ENCODE results near the gene KCNIP2. TPM values are rescaled to one million over a fixed set of nuclear protein-coding genes. Genes with fewer than 3 reads are reported as not detected.
A peak's percentile ranks its signal among the peaks of the same experiment; 100 is the strongest.

The KCNIP2 gene
- polyA plus RNA-seq, 3 donors from 2014 or later: not detected

DNA sequence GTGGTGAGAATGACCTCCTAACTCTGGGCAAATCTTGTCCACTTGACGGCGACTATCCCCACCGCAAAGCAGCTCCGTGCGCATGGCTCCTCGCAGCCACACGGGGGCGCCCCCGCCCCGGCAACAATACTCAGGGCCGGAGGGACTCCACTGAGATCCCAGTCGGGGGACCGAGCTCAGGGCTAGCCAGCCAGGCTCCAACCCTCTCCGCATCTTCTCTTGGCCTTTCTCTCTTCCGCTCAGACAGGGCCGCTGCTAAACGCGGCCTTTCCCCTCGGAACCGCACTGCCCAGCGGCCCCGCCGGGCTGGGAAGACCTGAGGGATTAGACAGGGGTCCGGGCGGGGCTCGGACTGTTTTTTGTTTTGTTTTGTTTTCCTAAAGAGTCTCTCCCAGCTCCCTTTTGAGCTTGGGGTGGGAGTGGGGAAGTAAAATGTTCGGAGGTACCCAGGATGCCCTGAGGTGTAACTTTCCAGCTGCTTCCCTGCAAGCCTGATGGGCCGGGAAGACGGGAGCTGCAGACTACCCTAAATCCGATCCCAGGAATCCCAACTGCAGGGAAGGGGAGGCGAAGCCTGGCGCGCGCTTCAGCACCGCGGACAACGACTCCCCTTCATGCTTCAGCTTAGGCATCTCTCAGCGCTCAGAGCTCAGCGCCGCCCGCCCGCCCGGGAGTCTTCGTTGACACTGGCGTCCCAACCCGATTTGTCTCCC is 2.7 kb downstream of the KCNIP2 start:
- peak overlapping the region; percentile 79 to 94 (median 89) for H3K4me3 Mint-ChIP-seq
- H3K9me3 Mint-ChIP-seq: no peaks in the 10 kb centered on the region
- H3K4me1 Mint-ChIP-seq: peaks cover 44 to 56% of the 10 kb centered on the region in 2 donors
- peak; percentile 70 to 75 (median 71) for DNase-seq
- H3K27ac Mint-ChIP-seq: peak overlapping the region in 2 of 6 donors; percentile 76 to 84
- H3K36me3 Mint-ChIP-seq: peaks cover 1 to 10% (median 5%) of the 10 kb centered on the region in 3 donors
- peaks cover 3 to 17% (median 13%) of the 10 kb centered on the region in 3 donors for H3K27me3 Mint-ChIP-seq (ENCODE audit: low read depth in 3 of 3)

DNA sequence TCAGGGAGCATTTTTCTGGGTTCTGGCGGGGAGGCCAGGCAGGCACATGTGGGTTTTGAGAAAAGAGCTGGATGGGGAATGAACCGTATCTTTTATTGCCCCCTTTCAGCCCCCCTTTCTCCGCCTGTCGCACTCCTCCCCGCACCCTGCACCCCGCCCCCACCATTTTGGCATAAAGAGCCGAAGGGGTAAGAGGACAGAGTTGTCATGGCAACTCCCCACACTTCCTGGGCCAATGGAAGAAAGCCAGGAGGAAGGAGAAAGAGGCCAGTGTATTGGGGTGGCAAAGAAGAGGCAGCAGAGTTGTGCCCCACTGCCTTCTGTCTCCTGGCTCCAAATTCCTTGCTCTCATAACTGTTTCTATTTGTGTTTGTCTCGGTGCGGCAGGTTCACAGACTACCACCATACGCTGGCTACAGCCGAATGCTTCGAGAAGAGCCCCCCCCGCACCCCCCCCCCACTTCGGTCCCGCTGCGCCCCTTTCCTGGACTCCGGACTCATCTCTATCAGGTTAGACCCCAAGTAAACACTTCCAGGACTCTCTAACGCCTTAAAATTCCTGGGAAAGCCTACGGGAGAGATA is 3.4 kb downstream of the KCNIP2 start:
- Mint-ChIP-seq H3K27me3 (ENCODE audit: low read depth in 3 of 3) (peaks cover 3 to 17% (median 11%) of the 10 kb centered on the region in 3 donors), H3K36me3 (peaks cover 0 to 3% (median 1%) of the 10 kb centered on the region in 3 donors), H3K4me1 (peaks cover 45 to 56% of the 10 kb centered on the region in 2 donors), H3K9me3 (no peaks in the 10 kb centered on the region), H3K4me3 (peak overlapping the region; percentile 79 to 94 (median 89)), H3K27ac (peak overlapping the region in 3 of 6 donors; percentile 64 to 84 (median 76))
- DNase-seq: peak; percentile 25 to 26 (median 25)

DNA sequence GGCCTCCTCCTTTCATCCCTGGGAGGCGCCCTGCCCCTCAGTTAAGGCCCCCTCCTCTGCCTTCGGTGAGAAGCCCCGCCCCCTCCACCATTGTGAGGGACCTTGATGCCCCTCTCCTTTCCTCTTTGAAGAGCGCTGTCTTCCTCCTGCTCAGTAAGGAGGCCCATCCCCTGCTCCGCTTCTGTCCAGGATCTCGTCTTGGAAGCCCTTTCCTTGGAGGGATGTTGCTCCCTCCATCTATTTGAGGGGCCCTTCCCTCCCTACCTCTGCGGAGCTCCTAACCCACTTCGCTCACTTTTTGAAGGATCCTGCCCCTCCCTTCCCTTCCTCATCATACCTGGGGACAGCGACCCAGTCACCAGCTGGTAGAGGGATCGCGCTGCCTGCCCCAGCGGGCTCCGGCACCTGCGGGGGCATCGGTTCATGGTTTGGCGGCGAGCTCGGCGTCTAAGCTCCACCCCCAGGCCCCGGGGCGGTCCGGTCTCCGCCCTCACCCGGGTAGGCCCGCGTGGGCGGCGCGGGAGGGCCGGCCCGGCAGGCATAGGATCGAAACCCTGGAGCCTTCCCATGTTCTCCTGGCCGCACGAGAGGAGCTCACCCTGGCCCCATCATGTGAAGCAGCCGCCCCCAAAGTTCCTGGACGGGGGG is 4.1 kb downstream of the KCNIP2 start:
- H3K27ac Mint-ChIP-seq: peak overlapping the region in 2 of 6 donors; percentile 34 to 56

DNA sequence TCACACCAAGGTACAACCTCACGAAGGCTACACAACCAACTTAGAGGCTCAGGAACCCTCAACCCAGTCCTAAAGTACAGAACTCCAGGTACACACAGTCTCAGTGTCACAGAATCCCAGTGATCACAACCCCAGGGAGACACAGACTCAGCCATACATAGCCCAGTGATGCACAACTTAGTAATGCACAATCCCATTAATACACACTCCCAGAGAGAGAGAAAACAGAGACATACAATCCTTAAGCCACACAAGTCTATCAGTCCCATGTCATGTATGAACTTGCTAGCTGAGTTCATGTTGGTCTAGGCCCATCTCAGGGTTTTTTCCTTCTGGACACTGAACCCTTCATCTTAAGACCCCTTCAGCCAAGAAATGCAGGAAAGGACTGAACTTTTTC is 4.6 kb downstream of the KCNIP2 start:
- H3K27ac Mint-ChIP-seq: no peak overlapping the region
- no peaks in the 10 kb centered on the region for H3K9me3 Mint-ChIP-seq
- peaks cover 43 to 52% of the 10 kb centered on the region in 2 donors for H3K4me1 Mint-ChIP-seq
- H3K4me3 Mint-ChIP-seq: peak overlapping the region; percentile 47 to 84 (median 75)
- peaks cover 3 to 17% (median 13%) of the 10 kb centered on the region in 3 donors for H3K27me3 Mint-ChIP-seq (ENCODE audit: low read depth in 3 of 3)
- DNase-seq: no peak
- H3K36me3 Mint-ChIP-seq: no peaks in the 10 kb centered on the region

More for the DNA sequence above, 4.1 kb downstream of the KCNIP2 start:
- no peaks in the 10 kb centered on the region for H3K9me3 Mint-ChIP-seq
- H3K27me3 Mint-ChIP-seq (ENCODE audit: low read depth in 3 of 3): peaks cover 3 to 17% (median 13%) of the 10 kb centered on the region in 3 donors
- peak; percentile 49 to 56 (median 53) for DNase-seq
- H3K4me1 Mint-ChIP-seq: peaks cover 48 to 56% of the 10 kb centered on the region in 2 donors
- peak overlapping the region; percentile 75 to 94 (median 82) for H3K4me3 Mint-ChIP-seq
- H3K36me3 Mint-ChIP-seq: no peaks in the 10 kb centered on the region

DNA sequence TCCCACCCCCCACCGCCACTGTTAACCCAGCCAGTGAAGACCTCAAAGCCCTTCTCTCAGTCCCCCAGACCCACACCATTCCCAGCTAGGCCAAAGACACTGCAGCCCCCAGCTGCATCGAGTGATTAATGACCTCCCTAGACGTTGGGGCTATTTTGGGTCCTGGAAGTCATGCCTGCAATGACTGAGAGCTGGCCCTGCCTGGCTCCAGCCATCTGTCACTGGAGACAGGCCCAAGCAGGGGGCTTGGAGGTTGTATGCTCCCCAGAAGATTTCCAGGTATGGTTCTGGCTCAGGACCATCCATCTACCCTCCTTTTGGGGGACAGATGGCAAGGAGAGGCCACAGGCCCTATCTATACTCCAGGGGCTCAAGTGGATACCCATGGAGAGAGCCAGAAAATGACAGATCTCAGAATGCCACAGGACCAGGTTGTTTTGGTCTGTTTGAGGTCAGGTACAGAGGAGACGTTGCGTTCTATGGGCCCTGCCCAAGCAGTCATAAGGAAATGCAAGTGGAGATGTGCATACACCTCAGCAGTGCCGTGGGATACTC is 5.1 kb downstream of the KCNIP2 start:
- peaks cover 44 to 52% of the 10 kb centered on the region in 2 donors for H3K4me1 Mint-ChIP-seq
- no peaks in the 10 kb centered on the region for H3K36me3 Mint-ChIP-seq
- peak overlapping the region; percentile 47 to 84 (median 75) for H3K4me3 Mint-ChIP-seq
- no peak overlapping the region for H3K27ac Mint-ChIP-seq
- DNase-seq: no peak
- peaks cover 3 to 18% (median 13%) of the 10 kb centered on the region in 3 donors for H3K27me3 Mint-ChIP-seq (ENCODE audit: low read depth in 3 of 3)
- no peaks in the 10 kb centered on the region for H3K9me3 Mint-ChIP-seq

DNA sequence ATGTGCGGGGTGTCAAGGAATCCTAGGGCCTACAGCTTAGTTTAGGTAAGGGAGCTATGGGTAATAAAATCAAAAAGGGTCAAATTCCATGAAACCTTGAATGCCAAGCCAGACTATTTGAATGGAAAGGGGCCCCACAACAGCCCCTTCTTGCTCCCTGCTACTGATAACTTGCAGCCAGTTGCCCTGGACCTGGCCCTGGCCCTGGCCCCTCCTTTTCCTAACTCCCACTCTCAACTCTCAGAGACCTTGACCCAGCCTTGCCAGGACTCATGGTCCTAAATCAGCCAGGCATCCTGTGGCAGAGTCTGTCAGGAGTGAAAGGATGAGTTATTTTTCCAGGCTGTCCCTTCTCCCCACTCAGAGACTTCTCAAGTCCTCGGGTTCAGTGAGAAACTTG is 5.9 kb downstream of the KCNIP2 start:
- no peaks in the 10 kb centered on the region for H3K9me3 Mint-ChIP-seq
- H3K4me1 Mint-ChIP-seq: peaks cover 41 to 51% of the 10 kb centered on the region in 2 donors
- H3K27me3 Mint-ChIP-seq (ENCODE audit: low read depth in 3 of 3): peaks cover 4 to 15% (median 14%) of the 10 kb centered on the region in 3 donors
- DNase-seq: no peak
- no peak overlapping the region for H3K4me3 Mint-ChIP-seq
- no peaks in the 10 kb centered on the region for H3K36me3 Mint-ChIP-seq
- H3K27ac Mint-ChIP-seq: no peak overlapping the region

DNA sequence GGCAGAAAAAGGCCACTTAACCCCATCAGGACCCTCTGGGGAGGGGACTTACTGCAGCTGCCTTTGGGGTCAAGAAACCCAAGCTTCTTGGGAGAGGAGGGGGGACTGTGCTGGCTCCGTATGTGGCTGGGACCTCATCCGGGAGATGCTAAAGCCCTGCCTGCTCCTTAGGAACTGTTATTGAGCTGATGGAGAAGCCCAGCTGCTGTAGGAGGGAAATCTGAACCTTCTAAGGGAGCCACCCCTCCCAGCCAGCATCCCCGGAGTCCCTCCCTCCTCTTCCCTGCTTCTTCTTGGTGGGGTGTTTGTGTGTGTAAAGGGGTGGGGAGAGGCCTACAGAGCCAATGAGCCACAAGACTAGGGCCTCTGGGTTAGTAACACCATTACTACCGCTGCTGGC is 8.2 kb downstream of the KCNIP2 start:
- no peaks in the 10 kb centered on the region for H3K36me3 Mint-ChIP-seq
- H3K4me1 Mint-ChIP-seq: peaks cover 40% of the 10 kb centered on the region in 2 donors
- DNase-seq: no peak
- no peak overlapping the region for H3K27ac Mint-ChIP-seq
- H3K4me3 Mint-ChIP-seq: no peak overlapping the region
- peaks cover 0 to 2% (median 0%) of the 10 kb centered on the region in 6 donors for H3K9me3 Mint-ChIP-seq
- H3K27me3 Mint-ChIP-seq (ENCODE audit: low read depth in 3 of 3): peaks cover 10 to 16% (median 14%) of the 10 kb centered on the region in 3 donors

DNA sequence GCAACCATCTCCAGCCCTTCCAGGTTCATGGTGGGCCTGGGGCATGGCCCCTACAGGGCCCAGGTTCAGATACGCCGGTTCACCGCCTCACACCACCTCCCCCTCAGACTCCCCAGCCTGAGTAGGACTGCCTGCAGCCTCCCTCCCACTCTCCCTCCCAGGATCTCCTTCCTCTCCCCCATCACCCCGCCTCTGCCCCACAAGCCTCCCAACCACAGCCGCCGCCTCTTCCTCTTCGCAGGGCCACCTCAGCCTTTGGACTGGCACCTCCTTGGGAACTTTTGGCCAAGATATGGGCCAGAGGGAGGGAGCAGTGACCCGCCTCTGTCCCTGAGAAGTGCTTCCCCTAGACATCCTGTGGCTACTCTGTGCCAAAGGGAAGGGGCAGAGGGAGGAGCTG is 9.3 kb downstream of the KCNIP2 start:
- peaks cover 37 to 39% of the 10 kb centered on the region in 2 donors for H3K4me1 Mint-ChIP-seq
- no peak for DNase-seq
- H3K27ac Mint-ChIP-seq: no peak overlapping the region
- no peak overlapping the region for H3K4me3 Mint-ChIP-seq
- H3K9me3 Mint-ChIP-seq: peaks cover 0 to 2% (median 0%) of the 10 kb centered on the region in 6 donors
- H3K27me3 Mint-ChIP-seq (ENCODE audit: low read depth in 3 of 3): peaks cover 13 to 20% (median 20%) of the 10 kb centered on the region in 3 donors
- no peaks in the 10 kb centered on the region for H3K36me3 Mint-ChIP-seq

DNA sequence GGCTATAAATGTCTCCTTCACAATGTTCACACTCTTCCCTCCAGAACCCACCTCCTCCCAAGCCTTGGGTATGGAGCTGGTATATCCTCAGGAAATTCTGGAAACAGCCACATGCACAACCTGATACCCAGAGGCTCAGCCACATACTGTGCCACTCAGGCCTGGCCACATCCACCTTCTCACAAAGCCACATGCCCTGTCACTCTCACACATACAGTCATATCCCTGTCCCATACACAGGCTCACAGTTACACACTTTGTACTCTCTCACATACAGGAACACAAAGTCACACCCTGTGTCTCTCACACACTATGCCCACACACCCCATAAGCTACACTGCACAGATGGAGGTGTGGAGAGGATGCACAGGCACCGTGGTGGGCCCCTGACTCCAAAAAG is 10.1 kb downstream of the KCNIP2 start:
- no peak for DNase-seq
- H3K4me3 Mint-ChIP-seq: peak overlapping the region in 1 of 5 donors; percentile 21

DNA sequence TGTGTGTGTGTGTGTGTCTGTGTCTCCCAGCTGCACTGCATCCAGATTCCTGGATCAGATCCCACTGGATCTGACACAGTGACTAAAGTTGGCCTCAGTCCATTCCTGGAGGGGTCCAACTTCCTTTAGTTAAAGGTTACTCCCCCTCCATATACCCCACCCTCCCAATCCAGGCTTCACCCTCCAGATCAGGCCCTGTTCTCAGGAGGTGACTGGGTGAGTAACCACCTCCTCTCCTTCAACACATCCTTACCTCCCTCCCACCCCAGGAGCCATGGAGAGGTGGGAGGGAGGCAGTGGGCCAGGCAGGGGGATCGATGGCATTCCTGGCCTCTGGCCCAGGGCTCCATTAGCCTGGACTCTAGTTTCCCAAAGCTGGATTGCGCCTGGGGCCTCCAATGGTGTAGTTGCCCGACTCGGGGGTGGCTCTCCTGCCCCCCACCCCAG is 11.3 kb downstream of the KCNIP2 start:
- Mint-ChIP-seq H3K27me3 (ENCODE audit: low read depth in 3 of 3) (peaks cover 13 to 22% (median 20%) of the 10 kb centered on the region in 3 donors), H3K4me3 (peak overlapping the region in 3 of 5 donors; percentile 22 to 59 (median 38)), H3K36me3 (peaks cover 0 to under 1% (median 0%) of the 10 kb centered on the region in 3 donors), H3K9me3 (peaks cover 0 to 2% (median 0%) of the 10 kb centered on the region in 6 donors), H3K27ac (peak overlapping the region in 1 of 6 donors; percentile 98), H3K4me1 (peaks cover 31 to 40% of the 10 kb centered on the region in 2 donors)
- DNase-seq: no peak

More for the DNA sequence above, 10.1 kb downstream of the KCNIP2 start:
- H3K9me3 Mint-ChIP-seq: peaks cover 0 to 2% (median 0%) of the 10 kb centered on the region in 6 donors
- peaks cover 13 to 22% (median 20%) of the 10 kb centered on the region in 3 donors for H3K27me3 Mint-ChIP-seq (ENCODE audit: low read depth in 3 of 3)
- peak overlapping the region in 2 of 6 donors; percentile 24 to 43 for H3K27ac Mint-ChIP-seq
- H3K4me1 Mint-ChIP-seq: peaks cover 31 to 37% of the 10 kb centered on the region in 2 donors
- H3K36me3 Mint-ChIP-seq: no peaks in the 10 kb centered on the region

DNA sequence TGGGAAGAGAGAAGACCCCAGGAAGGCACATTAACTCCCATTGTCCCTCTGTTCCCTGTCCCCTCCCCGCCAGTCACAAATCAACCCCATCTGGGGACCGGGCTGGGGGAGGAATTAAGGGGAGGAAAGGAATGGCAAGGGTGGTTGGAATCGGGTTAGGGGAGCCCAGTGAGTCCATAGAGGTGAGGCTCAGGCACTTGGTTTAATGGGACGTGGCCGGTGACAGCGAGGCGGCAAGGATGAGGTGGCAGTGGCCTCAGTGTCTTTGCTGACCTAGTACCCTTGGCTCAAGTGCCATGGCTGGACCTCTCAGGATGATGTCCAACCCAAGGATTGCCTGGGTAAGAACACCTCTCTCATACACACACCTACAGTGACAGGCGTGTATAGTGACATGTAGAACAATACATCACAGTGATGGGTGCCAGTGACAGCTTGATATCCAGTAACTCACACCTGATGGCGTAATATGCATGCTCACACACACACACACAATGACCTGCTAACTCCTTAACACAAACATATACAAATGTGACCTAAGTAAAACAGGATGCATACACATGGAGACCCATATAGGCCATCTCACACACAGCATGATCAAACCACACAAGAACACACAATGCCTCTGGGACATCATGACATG is 12.3 kb downstream of the KCNIP2 start:
- peaks cover 13 to 22% (median 20%) of the 10 kb centered on the region in 3 donors for H3K27me3 Mint-ChIP-seq (ENCODE audit: low read depth in 3 of 3)
- peak overlapping the region; percentile 85 to 98 (median 93) for H3K27ac Mint-ChIP-seq
- peaks cover 31 to 44% of the 10 kb centered on the region in 2 donors for H3K4me1 Mint-ChIP-seq
- H3K4me3 Mint-ChIP-seq: peak overlapping the region; percentile 85 to 91 (median 88)
- no peak for DNase-seq
- H3K36me3 Mint-ChIP-seq: peaks cover 0 to 4% (median 0%) of the 10 kb centered on the region in 3 donors
- peaks cover 0 to 2% (median 0%) of the 10 kb centered on the region in 6 donors for H3K9me3 Mint-ChIP-seq

DNA sequence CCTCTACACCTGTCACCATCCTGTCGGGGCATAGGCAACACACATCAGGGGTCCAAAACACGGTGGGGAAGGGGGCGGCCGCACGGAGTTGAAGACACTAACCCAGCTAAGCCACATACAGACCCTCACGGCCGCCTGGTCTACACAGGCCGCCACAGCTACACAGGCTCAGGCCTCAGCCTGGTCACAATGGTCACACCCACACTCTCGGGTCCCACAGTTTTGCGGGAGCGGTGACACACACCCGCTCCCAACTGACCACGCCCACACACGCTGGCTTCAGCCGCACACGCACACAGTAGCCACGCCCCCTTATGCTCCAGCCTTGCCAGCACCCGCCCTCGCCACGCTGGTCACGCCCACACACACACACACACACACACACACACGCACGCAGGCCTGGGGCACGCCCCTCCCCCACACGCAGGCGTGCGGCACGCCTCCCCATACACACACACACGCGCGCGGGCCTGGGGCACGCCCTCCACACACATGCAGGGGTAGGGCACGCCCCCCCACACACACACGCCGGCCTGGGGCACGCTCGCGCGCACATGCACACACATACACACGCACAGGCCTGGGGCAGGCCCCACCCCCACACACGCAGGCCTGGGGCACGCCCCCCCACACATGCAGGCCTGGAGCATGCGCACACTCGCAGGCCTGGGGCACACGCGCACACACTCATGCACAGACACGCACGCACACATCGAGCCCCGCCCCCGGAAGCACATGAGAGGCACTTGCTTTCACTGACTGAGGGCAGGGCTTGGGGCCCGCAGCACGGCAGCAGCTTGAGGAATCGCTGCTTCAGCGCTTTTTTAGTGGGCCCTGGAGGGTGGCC is 13.1 kb downstream of the KCNIP2 start:
- peak; percentile 85 to 90 (median 89) for DNase-seq
- H3K4me1 Mint-ChIP-seq: peaks cover 31 to 42% of the 10 kb centered on the region in 2 donors
- H3K36me3 Mint-ChIP-seq: peaks cover 0 to 4% (median 0%) of the 10 kb centered on the region in 3 donors
- H3K4me3 Mint-ChIP-seq: peak overlapping the region; percentile 85 to 91 (median 88)
- H3K27ac Mint-ChIP-seq: peak overlapping the region; percentile 85 to 98 (median 93)
- peaks cover 0 to 2% (median 0%) of the 10 kb centered on the region in 6 donors for H3K9me3 Mint-ChIP-seq
- H3K27me3 Mint-ChIP-seq (ENCODE audit: low read depth in 3 of 3): peaks cover 13 to 22% (median 20%) of the 10 kb centered on the region in 3 donors

Data from immature natural killer cell (primary cell).